ENCODE results near the gene MYMK.
"Not testable (repeated sequence)": the region's sequence is repeated elsewhere in the genome, so short reads cannot be mapped to it uniquely, and the experiment has no call there.

Gene MYMK

DNA sequence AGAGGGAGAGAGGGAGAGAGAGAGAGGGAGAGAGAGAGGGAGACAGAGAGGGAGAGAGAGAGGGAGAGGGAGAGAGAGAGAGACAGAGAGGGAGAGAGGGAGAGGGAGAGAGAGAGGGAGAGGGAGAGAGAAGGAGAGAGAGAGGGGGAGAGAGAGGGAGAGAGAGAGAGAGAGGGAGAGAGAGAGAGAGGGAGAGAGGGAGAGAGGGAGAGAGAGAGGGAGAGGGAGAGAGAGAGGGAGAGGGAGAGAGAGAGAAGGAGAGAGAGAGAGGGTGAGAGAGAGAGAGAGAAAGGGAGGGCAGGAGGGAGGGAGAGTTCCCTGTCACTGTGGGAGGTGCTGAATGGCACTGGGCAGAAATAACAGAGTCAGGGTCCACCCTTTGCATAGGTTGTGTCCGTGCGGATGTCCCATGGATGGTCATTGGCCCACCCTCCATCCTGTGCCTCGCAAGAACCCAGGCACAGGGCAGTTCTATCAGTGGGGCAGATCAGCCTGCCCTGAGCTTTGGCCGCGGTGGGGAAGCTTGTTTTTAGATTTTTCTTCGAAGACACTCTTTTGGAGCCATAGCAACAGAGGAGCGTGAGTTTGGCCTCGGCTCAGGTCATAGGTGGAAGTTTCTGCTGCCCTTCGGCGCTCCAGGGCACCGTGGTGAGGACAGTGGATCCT is 39.8 kb upstream of the MYMK start:
- in situ Hi-C loops (cut with HindIII; ENCODE audit: low pct_unique_long_range_greater_than_20kb, low sequenced_read_pairs) = no loop called here
- TF ChIP-seq JUND (IDR thresholded peaks at IDR 0.05; ENCODE audit: low read depth) = no peak
- DNase-seq (ENCODE audit: low read depth in 1 of 2, low spot score in 1 of 2) = no peak

DNA sequence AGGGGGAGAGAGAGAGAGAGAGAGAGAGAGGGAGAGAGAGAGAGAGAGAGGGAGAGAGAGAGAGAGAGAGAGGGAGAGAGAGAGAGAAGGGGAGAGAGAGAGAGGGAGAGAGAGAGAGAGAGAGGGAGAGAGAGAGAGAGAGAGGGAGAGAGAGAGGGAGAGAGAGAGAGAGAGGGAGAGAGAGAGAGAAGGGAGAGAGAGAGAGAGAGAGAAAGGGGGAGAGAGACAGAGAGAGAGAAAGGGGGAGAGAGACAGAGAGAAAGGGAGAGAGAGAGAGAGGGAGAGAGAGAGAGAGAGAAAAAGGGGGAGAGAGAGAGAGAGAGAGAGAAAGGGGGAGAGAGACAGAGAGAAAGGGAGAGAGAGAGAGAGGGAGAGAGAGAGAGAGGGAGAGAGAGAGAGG is 39.1 kb upstream of the MYMK start:
- in situ Hi-C loops (cut with HindIII; ENCODE audit: low pct_unique_long_range_greater_than_20kb, low sequenced_read_pairs) = not testable (repeated sequence)

DNA sequence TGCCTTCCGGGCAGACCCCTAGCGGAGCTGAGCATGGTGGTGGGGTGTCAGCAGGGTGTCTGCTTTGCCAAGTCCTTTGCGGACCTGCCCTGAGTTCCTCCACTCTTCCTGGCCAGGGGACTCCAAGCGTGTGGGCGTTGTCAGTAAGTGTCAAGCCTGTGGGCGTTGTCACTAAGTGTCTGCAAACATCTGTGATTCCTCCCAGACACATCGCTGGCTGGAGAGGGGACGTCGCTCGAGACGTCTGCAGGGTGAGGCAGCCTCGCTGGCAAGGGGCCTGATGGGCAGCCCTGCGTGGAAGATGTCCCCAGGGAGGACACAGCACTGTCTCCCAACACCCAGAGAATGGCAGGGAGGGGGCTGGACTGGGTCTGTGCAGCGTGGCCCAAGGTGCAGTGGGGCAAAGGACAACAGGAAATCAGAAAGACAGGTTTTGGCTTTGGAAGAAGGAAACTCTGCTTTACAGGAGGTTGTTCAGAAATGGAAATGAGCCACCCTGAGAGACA is 38.6 kb upstream of the MYMK start:
- peak in 1 of 2 experiments; percentile 27 for DNase-seq (ENCODE audit: low read depth in 1 of 2, low spot score in 1 of 2)
- no peak for TF ChIP-seq JUND (IDR thresholded peaks at IDR 0.05; ENCODE audit: low read depth)
- in situ Hi-C loops (cut with HindIII; ENCODE audit: low pct_unique_long_range_greater_than_20kb, low sequenced_read_pairs) = no loop called here

More for the DNA sequence above, 39.1 kb upstream of the MYMK start:
- not testable (repeated sequence) for DNase-seq (ENCODE audit: low read depth in 1 of 2, low spot score in 1 of 2)

DNA sequence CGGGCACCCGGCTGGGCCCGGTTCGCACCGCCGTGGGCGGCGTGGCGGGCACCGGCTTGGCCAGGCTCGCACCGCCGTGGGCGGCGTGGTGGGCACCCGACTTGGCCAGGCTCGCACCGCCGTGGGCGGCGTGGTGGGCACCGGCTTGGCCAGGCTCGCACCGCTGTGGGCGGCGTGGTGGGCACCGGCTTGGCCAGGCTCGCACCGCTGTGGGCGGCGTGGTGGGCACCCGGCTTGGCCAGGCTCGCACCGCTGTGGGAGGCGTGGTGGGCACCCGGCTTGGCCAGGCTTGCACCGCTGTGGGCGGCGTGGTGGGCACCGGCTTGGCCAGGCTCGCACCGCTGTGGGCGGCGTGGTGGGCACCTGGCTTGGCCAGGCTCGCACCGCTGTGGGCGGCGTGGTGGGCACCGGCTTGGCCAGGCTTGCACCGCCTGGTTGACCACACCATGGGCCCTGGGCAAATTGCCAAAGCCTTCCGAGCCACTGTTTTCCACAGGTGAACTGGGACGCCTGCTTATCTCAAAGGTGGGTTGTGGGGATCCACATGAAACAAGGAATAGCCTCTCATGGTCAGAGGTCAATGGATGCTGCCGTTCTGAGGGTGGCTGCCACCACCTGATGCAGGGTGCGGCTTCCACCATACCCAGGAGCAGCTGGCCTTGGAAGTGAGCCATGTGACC is 38.0 kb upstream of the MYMK start:
- no peak for TF ChIP-seq JUND (IDR thresholded peaks at IDR 0.05; ENCODE audit: low read depth)
- in situ Hi-C loops (cut with HindIII; ENCODE audit: low pct_unique_long_range_greater_than_20kb, low sequenced_read_pairs) = no loop called here
- no peak for DNase-seq (ENCODE audit: low read depth in 1 of 2, low spot score in 1 of 2)

DNA sequence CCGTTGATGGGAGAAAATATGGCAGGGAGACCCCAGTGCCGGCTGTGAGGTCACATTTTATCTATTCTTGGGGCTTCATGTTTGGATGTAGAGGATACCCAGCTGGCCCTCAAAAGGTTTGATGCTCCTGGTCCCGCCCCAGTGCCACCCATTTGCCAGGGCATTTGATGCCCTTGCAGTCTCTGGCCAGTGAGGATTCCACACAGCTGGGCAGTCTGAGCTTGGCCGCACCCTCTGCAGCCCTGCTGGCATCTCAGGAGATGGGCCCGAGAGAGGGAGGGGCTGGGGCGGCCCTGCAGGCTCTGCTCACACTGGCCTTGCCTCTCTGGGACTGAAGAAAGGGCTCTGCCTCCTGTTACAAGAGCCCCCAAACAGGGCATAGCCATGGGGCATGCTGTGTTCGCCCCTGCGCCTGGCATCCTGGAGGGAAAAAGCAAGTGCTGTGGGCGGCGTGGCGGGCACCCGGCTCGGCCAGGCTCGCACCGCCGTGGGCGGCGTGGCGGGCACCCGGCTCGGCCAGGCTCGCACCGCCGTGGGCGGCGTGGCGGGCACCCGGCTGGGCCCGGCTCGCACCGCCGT is 37.3 kb upstream of the MYMK start:
- in situ Hi-C loops (cut with HindIII; ENCODE audit: low pct_unique_long_range_greater_than_20kb, low sequenced_read_pairs) = no loop called here
- TF ChIP-seq JUND (IDR thresholded peaks at IDR 0.05; ENCODE audit: low read depth) = no peak
- DNase-seq (ENCODE audit: low read depth in 1 of 2, low spot score in 1 of 2) = peak; percentile 60 to 76

- TF ChIP-seq JUND (IDR thresholded peaks at IDR 0.05; ENCODE audit: low read depth) = no peak
- DNase-seq (ENCODE audit: low read depth in 1 of 2, low spot score in 1 of 2) = no peak
- in situ Hi-C loops (cut with HindIII; ENCODE audit: low pct_unique_long_range_greater_than_20kb, low sequenced_read_pairs) = no loop called here
Measured at GRCh38 chr9:133560944-133561343, 36.2 kb upstream of the MYMK start.

DNA sequence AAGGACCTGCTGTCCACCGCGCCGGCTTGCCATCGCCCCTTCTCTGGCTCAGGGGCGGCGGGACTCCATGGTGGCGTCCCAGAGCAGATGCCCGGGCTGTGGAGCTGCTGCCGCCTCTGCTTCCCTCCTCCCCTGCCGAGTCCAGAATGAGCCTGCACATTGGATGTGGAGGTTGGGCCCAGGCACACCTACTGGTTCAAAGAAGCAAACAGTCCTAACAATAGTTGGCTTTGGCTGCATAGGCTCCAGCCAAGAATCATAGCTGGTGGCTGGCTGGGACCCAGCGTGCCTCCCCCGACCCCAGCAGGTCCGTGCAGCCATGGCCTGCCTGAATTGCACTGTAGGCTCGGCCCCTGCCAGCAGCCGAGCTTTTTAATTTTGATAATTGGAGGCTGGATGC is 35.6 kb upstream of the MYMK start:
- in situ Hi-C loops (cut with HindIII; ENCODE audit: low pct_unique_long_range_greater_than_20kb, low sequenced_read_pairs) = no loop called here
- peak in 1 of 2 experiments; percentile 45 for DNase-seq (ENCODE audit: low read depth in 1 of 2, low spot score in 1 of 2)
- no peak for TF ChIP-seq JUND (IDR thresholded peaks at IDR 0.05; ENCODE audit: low read depth)

DNA sequence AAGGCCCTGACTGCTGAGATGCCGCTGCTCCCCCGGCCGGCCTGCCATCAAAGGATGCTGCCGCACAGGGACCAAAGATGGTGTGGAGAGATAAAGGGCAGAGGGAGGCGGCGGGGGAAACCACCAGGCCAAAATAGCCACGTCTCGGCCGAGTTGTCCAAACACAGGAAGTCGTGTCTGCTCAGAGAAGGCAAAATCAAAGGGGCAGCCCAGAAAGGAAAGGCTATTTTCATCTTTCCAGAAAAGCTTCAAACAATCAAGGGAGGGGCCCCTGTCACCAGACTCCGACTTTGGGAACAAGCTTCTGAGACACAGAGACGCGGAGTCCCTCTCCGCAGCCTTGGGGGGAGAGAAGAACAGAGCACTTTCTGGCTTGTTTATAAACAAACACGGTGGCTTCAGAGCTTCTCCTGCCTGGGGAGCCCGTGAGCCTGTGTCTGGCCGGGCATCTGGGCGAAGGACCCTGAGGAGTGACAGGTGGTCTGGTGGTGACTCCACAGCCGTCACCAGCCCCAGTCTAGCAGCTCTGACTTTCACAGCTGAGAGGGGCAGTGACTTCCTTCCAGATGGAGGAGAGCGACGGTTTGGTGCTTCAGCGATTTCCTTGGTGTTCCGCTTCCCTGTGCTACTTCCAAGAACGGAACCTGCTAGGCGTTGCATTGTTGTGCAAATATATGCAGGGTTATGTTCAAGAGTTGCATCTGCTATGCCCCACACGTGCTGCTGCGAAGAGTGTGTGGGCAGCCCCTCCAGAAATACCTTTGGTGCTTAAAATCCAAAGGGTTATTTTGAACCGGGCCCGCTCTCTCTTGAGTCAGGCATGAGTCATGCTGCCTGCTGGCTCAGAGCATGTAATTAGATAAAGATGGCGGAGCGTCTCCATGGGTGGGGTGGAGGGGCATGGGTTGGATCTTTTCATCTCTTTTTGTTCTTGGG is 33.7 kb upstream of the MYMK start:
- DNase-seq (ENCODE audit: low read depth in 1 of 2, low spot score in 1 of 2) = no peak
- TF ChIP-seq JUND (IDR thresholded peaks at IDR 0.05; ENCODE audit: low read depth) = no peak
- in situ Hi-C loops (cut with HindIII; ENCODE audit: low pct_unique_long_range_greater_than_20kb, low sequenced_read_pairs) = no loop called here

- no peak for DNase-seq (ENCODE audit: low read depth in 1 of 2, low spot score in 1 of 2)
- in situ Hi-C loops (cut with HindIII; ENCODE audit: low pct_unique_long_range_greater_than_20kb, low sequenced_read_pairs) = no loop called here
Measured at GRCh38 chr9:133557581-133557980, 32.8 kb upstream of the MYMK start.

DNA sequence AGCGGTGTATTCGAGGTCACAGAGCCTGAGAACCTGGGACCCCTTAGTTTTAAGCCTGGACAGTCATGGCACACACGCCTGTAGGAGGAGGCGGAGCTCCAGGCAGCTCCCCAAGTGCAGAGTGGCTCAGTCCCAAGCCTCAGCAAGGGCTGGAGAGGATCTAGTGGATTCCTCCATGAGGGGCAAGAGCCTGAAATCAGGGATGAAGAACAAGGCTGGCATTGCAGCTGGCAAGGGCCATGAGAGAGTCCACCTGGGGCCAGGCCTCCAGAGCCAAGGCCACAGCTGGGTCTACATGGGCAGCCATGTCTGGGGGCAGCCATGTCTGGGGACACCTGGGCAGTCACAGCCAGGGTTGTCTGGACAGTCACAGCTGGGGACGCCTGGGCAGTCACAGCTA is 31.6 kb upstream of the MYMK start:
- in situ Hi-C loops (cut with HindIII; ENCODE audit: low pct_unique_long_range_greater_than_20kb, low sequenced_read_pairs) = no loop called here
- no peak for DNase-seq (ENCODE audit: low read depth in 1 of 2, low spot score in 1 of 2)
- TF ChIP-seq JUND (IDR thresholded peaks at IDR 0.05; ENCODE audit: low read depth) = no peak

More at GRCh38 chr9:133557581-133557980, 32.8 kb upstream of the MYMK start:
- no peak for TF ChIP-seq JUND (IDR thresholded peaks at IDR 0.05; ENCODE audit: low read depth)

DNA sequence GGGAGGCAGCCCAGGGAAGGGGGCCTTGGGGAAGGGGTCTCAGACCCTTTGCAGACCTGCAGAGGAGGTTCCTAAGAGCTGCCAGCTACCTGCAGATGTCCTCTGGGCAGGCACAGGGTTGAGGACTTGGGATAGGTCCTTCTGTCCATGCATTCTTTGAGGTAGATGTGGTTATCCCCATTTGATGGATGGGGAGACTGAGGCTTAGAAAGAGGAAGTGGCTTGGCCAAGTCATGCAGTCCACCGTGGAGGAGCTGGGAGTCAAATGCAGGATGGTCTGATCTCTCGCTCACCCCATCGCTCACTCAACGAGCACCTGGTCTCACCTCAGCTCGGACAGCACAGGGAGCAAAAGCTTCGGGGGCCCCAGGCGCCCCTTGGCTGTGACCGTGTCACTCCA is 30.0 kb upstream of the MYMK start:
- no peak for DNase-seq (ENCODE audit: low read depth in 1 of 2, low spot score in 1 of 2)
- TF ChIP-seq JUND (IDR thresholded peaks at IDR 0.05; ENCODE audit: low read depth) = no peak
- in situ Hi-C loops (cut with HindIII; ENCODE audit: low pct_unique_long_range_greater_than_20kb, low sequenced_read_pairs) = no loop called here

DNA sequence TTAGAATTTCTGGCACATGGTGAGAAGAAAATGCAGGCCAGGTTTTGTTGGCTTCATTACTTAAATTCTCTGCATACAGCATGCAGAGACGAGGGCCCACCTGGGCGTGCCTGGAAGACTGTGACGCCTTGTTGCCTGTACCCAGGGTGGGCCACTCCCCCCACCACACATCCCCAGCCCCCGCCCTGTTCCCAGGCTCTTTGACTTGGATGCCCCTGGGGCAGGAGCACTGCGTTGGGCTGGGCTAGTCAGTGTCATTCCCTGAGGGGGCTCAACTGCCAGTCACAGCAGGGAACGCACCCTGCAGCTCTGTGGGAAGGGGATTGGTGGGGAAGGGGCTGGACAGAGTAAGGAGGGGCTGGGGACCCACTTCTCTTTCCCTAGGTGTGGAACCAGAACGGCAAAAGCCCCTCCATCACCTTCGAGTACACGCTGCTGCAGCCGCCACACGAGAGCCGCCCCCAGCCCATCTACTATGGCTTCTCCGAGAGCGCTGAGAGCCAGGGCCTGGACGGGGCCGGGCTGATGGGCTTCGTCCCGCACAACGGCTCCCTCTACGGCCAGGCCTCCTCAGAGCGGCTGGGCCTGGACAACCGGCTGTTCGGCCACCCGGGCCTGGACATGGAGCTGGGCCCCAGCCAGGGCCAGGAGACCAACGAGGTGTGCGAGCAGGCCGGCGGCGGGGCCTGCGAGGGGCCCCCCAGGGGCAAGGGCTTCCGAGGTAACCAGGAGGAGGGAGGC is 29.4 kb upstream of the MYMK start:
- in situ Hi-C loops (cut with HindIII; ENCODE audit: low pct_unique_long_range_greater_than_20kb, low sequenced_read_pairs) = no loop called here
- no peak for DNase-seq (ENCODE audit: low read depth in 1 of 2, low spot score in 1 of 2)
- no peak for TF ChIP-seq JUND (IDR thresholded peaks at IDR 0.05; ENCODE audit: low read depth)
